Psoas muscle (tissue), 8 donors: ENCODE results near the gene PTAFR. TPM values are rescaled to one million over a fixed set of nuclear protein-coding genes. Genes with fewer than 3 reads are reported as not detected.

ENCODE experiments used
- ATAC-seq, 4 donors: fragments of 200-7000 bp; cut with Tn5 transposase; one replicate each; pipeline ENCODE4 v1.9.1; 2020; ENCODE audit warnings: moderate library complexity in 3 of 4, mild to moderate bottlenecking in 2 of 4
- DNase-seq, 2 donors: peaks; one replicate each; pipeline ENCODE4 v3.0.0-alpha.2; 2020
- H3K27ac ChIP-seq: fragments of 200-600 bp; one replicate; pipeline ENCODE4 v1.8.0; 2022
- H3K27me3 ChIP-seq, 3 donors: fragments of 200-600 bp in 1 of 3; one replicate each; pipeline versions ENCODE4 v1.6.1 to v1.8.0; 2013 to 2022; ENCODE audit warnings: low read length in 2 of 3, mild to moderate bottlenecking in 2 of 3, moderate library complexity in 1 of 3; ENCODE audit not compliant: insufficient read depth in 3 of 3
- H3K36me3 ChIP-seq, 2 donors: fragments of 200-600 bp in 1 of 2; one replicate each; pipeline versions ENCODE4 v1.6.1 to v1.8.0; 2013 to 2022; ENCODE audit warnings: low read depth in 1 of 2, mild to moderate bottlenecking in 1 of 2, moderate library complexity in 1 of 2; ENCODE audit not compliant: insufficient read depth in 1 of 2
- H3K4me1 ChIP-seq: fragments of 200-600 bp; one replicate; pipeline ENCODE4 v1.8.0; 2022
- H3K4me3 ChIP-seq: fragments of 200-600 bp; one replicate; pipeline ENCODE4 v1.8.0; 2022; ENCODE audit warnings: mild to moderate bottlenecking
- H3K9me3 ChIP-seq: fragments of 200-600 bp; one replicate; pipeline ENCODE4 v1.8.0; 2022
- WGBS, 3 donors: extraction: QIAGEN DNeasy Blood & Tissue Kit; methylation state at CpG; one replicate each; pipeline versions ENCODE4 v1.1.6 to v1.1.7; 2013; 5-methylcytosine and 5-hydroxymethylcytosine counted together
- intact Hi-C, 2 donors: fragments of 100-400 bp; cut with DNase I; formaldehyde crosslinking; loops; one replicate each; pipeline versions ENCODE4 v1.11.0 to v1.14.2; 2022
- long read RNA-seq, 2 donors: library from polyadenylated mRNA; unstranded; transcript quantifications; one replicate each; pipeline ENCODE4 v2.0.0, GENCODE V29; 2021
- polyA plus RNA-seq, 3 donors: library from polyadenylated mRNA; stranded (reverse); fragments of 200-250 nt; gene quantifications; one replicate each; pipeline ENCODE4 v1.2.3, GENCODE V29; 2013
- total RNA-seq, 4 donors: library from RNA; stranded (reverse); fragmentation: NEBNext Ultra II Directional in 2 of 4; extraction: Animal tissue kit (Norgen Biotek cat#: 25700) in 2 of 4; gene quantifications; one replicate each; pipeline versions ENCODE4 v1.2.1 to v1.2.4, GENCODE V29; 2021 to 2023
- TF ChIP-seq, protein P1 (sequence below): fragments of 200-600 bp; IDR thresholded peaks from one replicate; pipeline ENCODE4 v1.8.0; 2022; ENCODE audit warnings: antibody characterized with exemption
- donor health status: healthy with polysubstance abuse.
- donor health status: DM: no; HTN: no; CAD: no; lungs with moderate emphysema.
- donor health status: Bipolar disorder and iron deficiency.
- donor health status: healthy.
- donor health status: DM: yes; HTN: yes; CAD: no.
- donor health status: DM: no; HTN: no; CAD: no.
- donor health status: DM: no; HTN: no; CAD: no.
- donor health status: DM: yes; HTN: yes; CAD: no.

The PTAFR gene, protein sequence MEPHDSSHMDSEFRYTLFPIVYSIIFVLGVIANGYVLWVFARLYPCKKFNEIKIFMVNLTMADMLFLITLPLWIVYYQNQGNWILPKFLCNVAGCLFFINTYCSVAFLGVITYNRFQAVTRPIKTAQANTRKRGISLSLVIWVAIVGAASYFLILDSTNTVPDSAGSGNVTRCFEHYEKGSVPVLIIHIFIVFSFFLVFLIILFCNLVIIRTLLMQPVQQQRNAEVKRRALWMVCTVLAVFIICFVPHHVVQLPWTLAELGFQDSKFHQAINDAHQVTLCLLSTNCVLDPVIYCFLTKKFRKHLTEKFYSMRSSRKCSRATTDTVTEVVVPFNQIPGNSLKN
- total RNA-seq = 1 to 10 TPM in 3 of 4 donors, under 1 TPM in 1; 0.92 to 1.4 (median 1.2) TPM
- under 1 TPM; 0.31 to 0.90 (median 0.49) TPM for polyA plus RNA-seq
- long read RNA-seq, donor 1 = 0 reads
- long read RNA-seq, donor 2 = 0 reads

DNA sequence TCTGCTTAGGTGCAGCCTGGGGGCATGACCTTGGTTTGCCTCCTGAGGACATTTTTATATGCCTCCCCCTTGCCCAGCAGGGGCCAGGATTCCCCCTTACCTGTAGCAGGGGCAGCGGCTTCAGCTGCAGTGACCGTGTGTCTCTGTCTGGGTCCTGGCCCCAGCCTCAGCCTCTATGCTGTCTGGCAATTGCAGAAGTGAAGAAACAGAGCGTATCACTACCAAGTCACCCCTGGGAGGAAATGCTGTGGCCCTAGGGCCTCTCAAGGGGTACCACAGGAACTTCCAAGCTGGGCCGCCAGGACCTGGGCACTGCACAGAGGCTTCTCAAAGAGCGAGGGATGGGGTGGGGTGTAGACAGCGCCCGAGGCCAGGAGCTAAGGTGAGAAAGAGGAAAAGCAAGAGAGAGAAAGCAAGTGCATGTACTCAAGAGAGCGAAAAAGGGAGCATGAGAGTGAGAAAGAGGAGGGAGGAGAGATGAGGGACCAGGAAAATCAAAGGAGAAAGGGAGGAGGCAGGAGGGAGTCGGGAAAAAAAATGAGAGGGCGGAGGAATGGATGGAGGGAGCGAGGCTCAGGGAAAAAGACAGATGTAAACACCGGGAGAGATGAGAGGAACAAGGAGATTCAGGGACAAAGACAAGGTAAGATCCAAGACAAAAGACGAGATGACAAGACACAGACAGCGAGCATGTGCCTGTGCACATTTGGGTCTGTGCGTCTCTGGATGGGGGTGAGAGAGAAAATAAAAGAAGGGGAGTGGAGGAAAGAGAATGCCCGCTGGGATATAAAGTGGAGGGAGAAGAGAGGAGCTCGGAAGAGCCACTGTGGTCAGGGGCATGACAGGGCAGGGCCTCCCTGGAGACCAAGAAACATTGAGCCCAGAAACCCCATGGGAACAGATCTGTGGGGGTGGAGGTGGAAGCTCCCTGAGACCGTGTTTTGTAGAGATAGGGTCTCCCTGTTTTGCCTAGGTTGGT, at the start of gene PTAFR:
PTAFR (minus strand) TSS at position 199 of the 979 bp plus-strand sequence. CDS start 25,669 bp downstream, outside the sequence.
- TF ChIP-seq, protein P1, sequence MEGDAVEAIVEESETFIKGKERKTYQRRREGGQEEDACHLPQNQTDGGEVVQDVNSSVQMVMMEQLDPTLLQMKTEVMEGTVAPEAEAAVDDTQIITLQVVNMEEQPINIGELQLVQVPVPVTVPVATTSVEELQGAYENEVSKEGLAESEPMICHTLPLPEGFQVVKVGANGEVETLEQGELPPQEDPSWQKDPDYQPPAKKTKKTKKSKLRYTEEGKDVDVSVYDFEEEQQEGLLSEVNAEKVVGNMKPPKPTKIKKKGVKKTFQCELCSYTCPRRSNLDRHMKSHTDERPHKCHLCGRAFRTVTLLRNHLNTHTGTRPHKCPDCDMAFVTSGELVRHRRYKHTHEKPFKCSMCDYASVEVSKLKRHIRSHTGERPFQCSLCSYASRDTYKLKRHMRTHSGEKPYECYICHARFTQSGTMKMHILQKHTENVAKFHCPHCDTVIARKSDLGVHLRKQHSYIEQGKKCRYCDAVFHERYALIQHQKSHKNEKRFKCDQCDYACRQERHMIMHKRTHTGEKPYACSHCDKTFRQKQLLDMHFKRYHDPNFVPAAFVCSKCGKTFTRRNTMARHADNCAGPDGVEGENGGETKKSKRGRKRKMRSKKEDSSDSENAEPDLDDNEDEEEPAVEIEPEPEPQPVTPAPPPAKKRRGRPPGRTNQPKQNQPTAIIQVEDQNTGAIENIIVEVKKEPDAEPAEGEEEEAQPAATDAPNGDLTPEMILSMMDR = no peak
- intact Hi-C loops = no loop called here
- H3K4me1 ChIP-seq = no peaks in the 10 kb centered on the region
- H3K4me3 ChIP-seq = peak within 1 kb of the TSS; percentile 36
- H3K36me3 ChIP-seq = no peaks in the 10 kb centered on the region
- H3K27ac ChIP-seq = no peak within 1 kb of the TSS
- H3K9me3 ChIP-seq = no peaks in the 10 kb centered on the region
- peak in 1 of 2 donors; percentile 50 for DNase-seq
- WGBS, 3 donors = 59 to 66% (median 61%) methylated on average over 18 of the region's 18 CpGs
- ATAC-seq = no peak
- peaks cover 0 to 2% (median 0%) of the 10 kb centered on the region in 3 donors for H3K27me3 ChIP-seq

DNA sequence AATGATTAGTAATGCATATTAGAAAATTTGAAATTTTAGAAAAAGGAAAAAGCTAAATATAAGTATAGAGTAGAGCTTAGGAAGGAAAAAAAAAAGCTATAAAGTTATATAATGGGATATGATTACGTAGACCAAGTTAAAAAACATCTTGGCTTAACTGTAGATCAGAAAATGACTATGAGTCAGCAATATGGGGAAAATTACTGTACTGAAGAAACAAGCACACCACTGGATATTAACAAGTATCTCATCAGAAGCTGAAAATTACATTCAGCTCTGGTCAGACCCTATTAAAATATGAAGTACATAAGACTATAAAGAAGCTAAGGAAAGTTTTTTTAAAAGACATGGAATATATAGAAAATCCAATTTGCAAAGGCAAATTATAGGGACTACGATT, 36.8 kb upstream of the PTAFR start:
- H3K27ac ChIP-seq = peak overlapping the region; percentile 53
- TF ChIP-seq, protein P1 = no peak
- no peaks in the 10 kb centered on the region for H3K27me3 ChIP-seq
- no peak for ATAC-seq
- H3K36me3 ChIP-seq = peaks cover 11 to 60% of the 10 kb centered on the region in 2 donors
- WGBS, 3 donors = 31 to 92% (median 56%) methylated on average over 2 of the region's 2 CpGs
- no peak for DNase-seq
- H3K4me3 ChIP-seq = no peak overlapping the region
- no peaks in the 10 kb centered on the region for H3K9me3 ChIP-seq
- peaks cover 22% of the 10 kb centered on the region for H3K4me1 ChIP-seq
- intact Hi-C loops = no loop called here

DNA sequence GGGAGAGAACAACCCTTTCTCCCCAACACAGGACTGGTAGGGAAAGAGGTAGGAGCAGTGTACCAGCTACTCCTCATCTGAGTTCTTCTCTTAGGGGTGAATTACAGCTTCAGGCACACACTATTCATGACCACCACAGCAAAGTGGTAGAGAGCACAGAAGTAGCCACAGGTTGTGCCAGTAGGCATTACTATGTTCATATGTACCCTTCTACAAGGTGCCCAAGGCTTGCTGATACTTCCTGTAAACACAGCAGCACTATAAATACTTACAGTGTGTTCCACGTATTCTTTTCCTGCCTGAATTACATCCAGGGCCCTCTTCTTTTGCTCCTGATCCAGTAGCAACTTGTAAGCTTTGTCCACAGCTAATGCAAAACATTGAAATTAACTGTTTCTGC, 33.2 kb upstream of the PTAFR start:
- H3K4me3 ChIP-seq = no peak overlapping the region
- H3K4me1 ChIP-seq = peaks cover 22% of the 10 kb centered on the region
- no peaks in the 10 kb centered on the region for H3K27me3 ChIP-seq
- H3K36me3 ChIP-seq = peaks cover 13 to 88% of the 10 kb centered on the region in 2 donors
- ATAC-seq = peak in 3 of 4 donors; percentile 41 to 53 (median 47)
- H3K27ac ChIP-seq = peak overlapping the region; percentile 62
- 13 to 26% (median 15%) methylated on average over 1 of the region's 1 CpG for WGBS, 3 donors
- no peaks in the 10 kb centered on the region for H3K9me3 ChIP-seq
- TF ChIP-seq, protein P1 = no peak
- intact Hi-C loops = loop anchor here (2.0 kb wide), 1 partner anchor 119 kb away; no protein-coding TSS in a partner anchor
- no peak for DNase-seq

DNA sequence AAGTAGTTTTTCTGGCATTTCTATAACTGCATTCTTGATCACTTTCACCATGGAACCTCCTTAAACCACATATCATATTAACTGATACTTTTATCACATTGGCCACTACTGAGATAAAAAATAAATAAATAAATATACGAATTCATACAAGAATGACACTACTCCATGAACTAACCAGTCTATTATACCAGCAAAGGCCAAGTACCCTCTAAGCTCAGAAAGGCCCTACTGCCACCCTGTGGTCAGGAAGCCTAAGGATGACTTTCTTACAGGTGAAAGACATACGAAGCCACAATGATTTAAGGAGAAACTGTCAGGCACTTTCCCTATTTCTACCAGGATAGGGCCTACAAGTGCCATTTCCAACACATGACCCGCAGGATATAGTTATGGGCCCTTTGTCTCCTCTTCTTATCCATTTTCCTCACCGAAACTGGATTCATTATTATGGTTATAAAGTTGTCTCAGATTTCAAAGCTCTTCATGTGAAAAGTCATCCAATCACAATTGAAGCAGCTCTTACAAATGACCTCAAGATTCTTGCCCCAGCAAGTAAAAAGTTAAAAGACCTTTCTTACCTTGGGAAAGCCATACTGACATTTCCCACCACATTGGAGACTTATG, 32.4 kb upstream of the PTAFR start:
- Histone ChIP-seq H3K4me1 (peaks cover 22% of the 10 kb centered on the region), H3K27ac (peak overlapping the region; percentile 62), H3K36me3 (peaks cover 11 to 88% of the 10 kb centered on the region in 2 donors), H3K9me3 (no peaks in the 10 kb centered on the region), H3K4me3 (no peak overlapping the region), H3K27me3 (no peaks in the 10 kb centered on the region)
- ATAC-seq = peak; percentile 83 to 90 (median 83)
- DNase-seq = peak; percentile 37 to 59
- intact Hi-C loops = loop anchor here (2.0 kb wide), 1 partner anchor 118 kb away; no protein-coding TSS in a partner anchor
- TF ChIP-seq, protein P1 = peak; percentile 68
- WGBS, 3 donors = 45% methylated on average over 4 of the region's 4 CpGs
